ENCODE results near the gene RNF11.

GRCh38 chr1:51313961-51314777, 78.1 kb downstream of the RNF11 start:
- no peak for TF ChIP-seq CTCF (IDR thresholded peaks at IDR 0.05)
- no peak for TF ChIP-seq POLR2A (IDR thresholded peaks at IDR 0.05)

Data from esophagus squamous epithelium (tissue), 4 donors.